NK-92 treated with Interleukin-12 subunit alpha and Interleukin-12 subunit beta, amount 100 ng/mL, for 24 hours (cell line): Measurements from ENCODE around the gene SRF.

ENCODE experiments used
- DNase-seq: peaks from one replicate; lab custom pipeline; 2025; lab: John Stamatoyannopoulos, UW

The SRF gene

GRCh38 chr6:43216200-43216599 lies 45.1 kb downstream of the SRF start:
- no peak for DNase-seq

GRCh38 chr6:43217351-43217750 lies 46.3 kb downstream of the SRF start:
- DNase-seq = no peak

DNA sequence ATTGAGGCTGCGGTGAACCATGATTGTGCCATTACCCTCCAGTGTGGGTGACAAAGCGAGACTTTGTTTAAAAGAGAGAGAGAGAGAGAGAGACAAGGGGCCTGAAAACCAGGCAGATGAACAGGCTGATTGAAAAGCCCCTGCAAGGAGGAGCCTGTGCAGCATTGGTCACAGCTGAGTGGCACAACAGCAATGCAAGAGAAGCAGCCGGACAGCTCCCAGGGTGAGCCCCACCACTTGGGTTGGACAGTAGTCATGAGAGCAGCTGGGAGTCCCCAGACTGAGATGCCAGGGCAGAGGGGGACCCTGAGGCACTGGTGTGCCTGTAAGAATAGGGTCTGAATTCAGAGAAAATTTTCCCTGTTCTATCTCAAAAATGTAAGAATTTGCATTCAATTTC lies 48.0 kb downstream of the SRF start:
- DNase-seq = no peak

GRCh38 chr6:43219814-43220213 lies 48.7 kb downstream of the SRF start:
- DNase-seq = no peak

GRCh38 chr6:43220439-43220951 lies 49.4 kb downstream of the SRF start:
- no peak for DNase-seq

- no peak for DNase-seq
Measured at GRCh38 chr6:43221046-43221972, 50.2 kb downstream of the SRF start.

- no peak for DNase-seq
Measured at GRCh38 chr6:43222418-43223059, 51.5 kb downstream of the SRF start.

- DNase-seq = no peak
Measured at GRCh38 chr6:43223175-43223574, 52.1 kb downstream of the SRF start.

- no peak for DNase-seq
Measured at GRCh38 chr6:43226192-43226851, 55.3 kb downstream of the SRF start.

DNA sequence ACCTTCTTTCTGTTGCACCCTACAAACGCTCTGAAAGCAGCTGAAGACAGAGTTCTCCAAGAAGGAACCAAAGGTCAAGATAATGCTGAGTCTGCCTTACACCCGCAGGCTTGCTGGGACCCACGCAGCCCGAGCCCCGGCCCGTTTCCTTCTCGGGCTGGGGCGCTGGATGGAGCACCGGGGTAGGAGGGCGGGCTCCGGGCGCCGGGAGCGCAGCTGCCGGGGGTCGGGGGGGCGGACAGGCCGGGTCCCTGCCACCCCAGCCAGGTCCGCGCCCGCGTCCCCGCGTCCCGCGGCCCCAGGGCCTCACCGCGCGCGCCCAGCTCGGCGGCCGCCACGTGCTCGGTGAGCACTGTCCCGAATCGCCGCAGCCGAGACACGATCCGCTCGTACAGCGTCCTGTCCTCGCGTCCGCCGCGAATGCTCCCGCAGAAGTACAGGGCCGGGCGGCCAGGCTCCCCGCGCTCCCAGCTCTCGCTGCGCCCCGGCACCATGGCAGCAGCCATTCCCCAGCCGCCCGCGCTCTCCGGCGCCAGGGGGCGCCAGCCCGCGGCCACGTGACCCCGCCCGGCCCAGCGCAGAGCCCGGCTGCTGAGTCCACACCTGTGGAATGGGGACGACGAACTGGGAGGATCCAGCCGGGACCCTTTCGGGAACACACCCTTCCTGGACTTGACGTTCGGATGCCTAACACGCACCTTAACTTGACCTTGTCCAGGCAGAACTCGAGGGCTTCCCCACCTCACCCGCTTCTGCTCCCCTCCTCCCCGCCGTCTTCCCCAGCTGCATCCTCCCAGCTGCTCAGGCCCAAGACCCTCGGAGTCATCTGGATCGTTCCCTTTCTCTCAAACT lies 58.1 kb downstream of the SRF start, which contains the start of gene DNPH1:
DNPH1 (minus strand) TSS at position 531 of the 852 bp plus-strand sequence; CDS start at position 506, 25 bp downstream.
- DNase-seq = peak; percentile 53

- DNase-seq = no peak
Measured at GRCh38 chr6:43229803-43230620, 58.9 kb downstream of the SRF start.

GRCh38 chr6:43231053-43231452 lies 60.0 kb downstream of the SRF start:
- no peak for DNase-seq
